ENCODE results near the gene CNPY3. TPM values are rescaled to one million over a fixed set of nuclear protein-coding genes. Genes with fewer than 3 reads are reported as not detected.
"Not testable (repeated sequence)": the region's sequence is repeated elsewhere in the genome, so short reads cannot be mapped to it uniquely, and the experiment has no call there.

Gene CNPY3
- total RNA-seq, 1 experiment from 2014 or later, result 56.1 TPM

- POLR2A ChIA-PET, result no interaction called here
- no peak overlapping the region for H3K4me3 ChIP-seq (ENCODE audit: low read depth, low read length)
Measured at GRCh38 chr6:42901538-42901957, 27.7 kb upstream of the CNPY3 start.

GRCh38 chr6:42902429-42903263 lies 26.6 kb upstream of the CNPY3 start:
- H3K4me3 ChIP-seq (ENCODE audit: low read depth, low read length); H3K9me3 Mint-ChIP-seq (ENCODE audit: unreplicated experiment); H3K9me3 ChIP-seq; POLR2A ChIA-PET; H3K27me3 Mint-ChIP-seq (ENCODE audit: insufficient read depth, unreplicated experiment); H3K27me3 ChIP-seq (replicated peaks; ENCODE audit: control insufficient read depth, insufficient read depth, low read length); DNase-seq; BruUV-seq (replicated peaks); H3K36me3 ChIP-seq (ENCODE audit: control insufficient read depth, insufficient read depth, low read length); H3K36me3 Mint-ChIP-seq (ENCODE audit: insufficient read depth, unreplicated experiment): not testable (repeated sequence)
- H3K4me1 ChIP-seq, result peaks cover 21% of the 10 kb centered on the region
- Mint-ChIP-seq H3K27ac (ENCODE audit: unreplicated experiment) (peak overlapping the region; percentile 58), H3K4me3 (ENCODE audit: unreplicated experiment) (peak overlapping the region; percentile 53), H3K4me1 (ENCODE audit: low read depth, unreplicated experiment) (peaks cover 19% of the 10 kb centered on the region)
- CTCF ChIA-PET, result interaction anchor here (0.5 to 0.6 kb wide), 2 partner anchors 95 to 433 kb away, joined by 3 to 10 read pairs; no protein-coding TSS in a partner anchor
- intact Hi-C loops (cut with micrococcal nuclease; ENCODE audit: unreplicated experiment), result loop anchor here (5.0 to 10.0 kb wide), 4 partner anchors 82 to 602 kb away; partner anchors contain the start of genes CUL7 and PPP2R5D

More at GRCh38 chr6:42901538-42901957, 27.7 kb upstream of the CNPY3 start:
- Mint-ChIP-seq H3K9me3 (ENCODE audit: unreplicated experiment) (no peaks in the 10 kb centered on the region), H3K36me3 (ENCODE audit: insufficient read depth, unreplicated experiment) (no peaks in the 10 kb centered on the region), H3K4me3 (ENCODE audit: unreplicated experiment) (peak overlapping the region; percentile 53), H3K27ac (ENCODE audit: unreplicated experiment) (no peak overlapping the region), H3K4me1 (ENCODE audit: low read depth, unreplicated experiment) (peaks cover 19% of the 10 kb centered on the region), H3K27me3 (ENCODE audit: insufficient read depth, unreplicated experiment) (no peaks in the 10 kb centered on the region)
- intact Hi-C loops (cut with micrococcal nuclease; ENCODE audit: unreplicated experiment), result loop anchor here (1.0 to 10.0 kb wide), 9 partner anchors 28 to 603 kb away; partner anchors contain the start of genes CNPY3, CUL7, GNMT and PPP2R5D
- DNase-seq, result peak; percentile 78 to 85
- H3K36me3 ChIP-seq (ENCODE audit: control insufficient read depth, insufficient read depth, low read length), result no peaks in the 10 kb centered on the region
- no peaks in the 10 kb centered on the region for H3K9me3 ChIP-seq
- H3K4me1 ChIP-seq, result peaks cover 21% of the 10 kb centered on the region
- BruUV-seq (replicated peaks), result no TSS peak
- no peaks in the 10 kb centered on the region for H3K27me3 ChIP-seq (replicated peaks; ENCODE audit: control insufficient read depth, insufficient read depth, low read length)
- TF ChIP-seq CTCF (IDR thresholded peaks at IDR 0.05; ENCODE audit: insufficient read depth in 1 of 2, low read depth in 1 of 2, low read length in 1 of 2, severe bottlenecking in 1 of 2, unreplicated experiment in 1 of 2), result peak; percentile 74 to 86
- CTCF ChIA-PET, result interaction anchor here (1.8 kb wide), 1 partner anchor 28 kb away, joined by 4 read pairs; the partner anchor contains the start of gene CNPY3

GRCh38 chr6:42904467-42904866 lies 24.8 kb upstream of the CNPY3 start:
- peaks cover 19% of the 10 kb centered on the region for H3K4me1 Mint-ChIP-seq (ENCODE audit: low read depth, unreplicated experiment)
- intact Hi-C loops (cut with micrococcal nuclease; ENCODE audit: unreplicated experiment), result loop anchor here (5.0 to 10.0 kb wide), 4 partner anchors 80 to 600 kb away; partner anchors contain the start of genes CUL7 and PPP2R5D
- CTCF ChIA-PET, result interaction anchor here (0.7 kb wide), 3 partner anchors 18 to 1190 kb away, joined by 3 to 5 read pairs (median 3); partner anchors contain the start of gene CNPY3

More at GRCh38 chr6:42904467-42904866, 24.8 kb upstream of the CNPY3 start:
- Mint-ChIP-seq H3K9me3 (ENCODE audit: unreplicated experiment) (no peaks in the 10 kb centered on the region), H3K27ac (ENCODE audit: unreplicated experiment) (no peak overlapping the region), H3K36me3 (ENCODE audit: insufficient read depth, unreplicated experiment) (no peaks in the 10 kb centered on the region), H3K27me3 (ENCODE audit: insufficient read depth, unreplicated experiment) (no peaks in the 10 kb centered on the region), H3K4me3 (ENCODE audit: unreplicated experiment) (no peak overlapping the region)
- Histone ChIP-seq H3K27me3 (replicated peaks; ENCODE audit: control insufficient read depth, insufficient read depth, low read length) (no peaks in the 10 kb centered on the region), H3K4me1 (peaks cover 21% of the 10 kb centered on the region), H3K36me3 (ENCODE audit: control insufficient read depth, insufficient read depth, low read length) (no peaks in the 10 kb centered on the region), H3K4me3 (ENCODE audit: low read depth, low read length) (no peak overlapping the region), H3K9me3 (no peaks in the 10 kb centered on the region)
- no peak for DNase-seq
- no peak for TF ChIP-seq CTCF (IDR thresholded peaks at IDR 0.05; ENCODE audit: insufficient read depth in 1 of 2, low read depth in 1 of 2, low read length in 1 of 2, severe bottlenecking in 1 of 2, unreplicated experiment in 1 of 2)
- BruUV-seq (replicated peaks), result no TSS peak
- POLR2A ChIA-PET, result interaction anchor here (0.6 to 0.7 kb wide), 3 partner anchors 80 to 266 kb away, joined by 3 to 9 read pairs (median 3); partner anchors contain the start of gene PPP2R5D

All from Caco-2 (cell line).